ENCODE measurements around the gene USP36. TPM values are rescaled to one million over a fixed set of nuclear protein-coding genes. Genes with fewer than 3 reads are reported as not detected.
A peak's percentile ranks its signal among the peaks of the same experiment; 100 is the strongest.

Gene USP36
- total RNA-seq, 1 experiment from 2014 or later: 113 TPM

DNA sequence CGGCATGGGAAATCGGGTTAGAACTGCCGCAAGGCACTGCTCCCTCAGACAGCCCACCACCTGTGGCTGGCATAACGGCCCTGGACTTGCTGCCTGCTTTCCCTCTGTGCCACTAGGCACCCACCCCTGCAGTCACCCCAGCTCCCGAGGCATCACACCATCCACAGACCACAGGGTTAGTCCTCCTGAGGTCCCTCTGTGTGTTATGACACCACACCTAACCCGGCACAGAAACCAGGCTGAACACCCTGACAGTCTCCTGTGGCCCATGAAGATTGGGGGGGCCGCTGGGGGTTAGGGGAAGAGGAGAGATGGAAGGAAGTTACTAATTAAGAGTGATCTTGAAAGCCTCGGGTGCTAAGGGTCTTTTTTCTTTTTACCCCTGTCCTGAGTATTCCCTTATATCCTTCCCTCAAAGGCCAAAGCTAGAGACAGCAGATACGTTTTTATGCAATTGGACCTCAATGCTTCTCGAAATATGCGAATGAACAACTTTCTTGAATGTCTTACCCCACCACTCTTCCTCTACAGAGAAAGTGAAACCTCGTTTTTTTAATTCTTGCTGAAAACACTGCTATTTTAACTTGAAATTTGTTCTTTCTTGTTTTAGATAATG lies 65.5 kb downstream of the USP36 start:
- ATAC-seq: peak; percentile 79
- peak overlapping the region; percentile 19 to 33 for H3K4me3 ChIP-seq (ENCODE audit: low read depth in 2 of 2, low read length in 2 of 2)
- peaks cover 22% of the 10 kb centered on the region for H3K4me1 ChIP-seq (ENCODE audit: control insufficient read depth, insufficient read depth, low read length)
- H3K36me3 ChIP-seq (ENCODE audit: control insufficient read depth, insufficient read depth, low read length): no peaks in the 10 kb centered on the region
- peak overlapping the region; percentile 74 for H3K27ac ChIP-seq (ENCODE audit: low read length)
- BruUV-seq (replicated peaks): TSS peak; percentile 11
- ChIA-PET CTCF (no interaction called here), POLR2A (no interaction called here)
- in situ Hi-C loops (cut with HindIII; ENCODE audit: low pct_unique_long_range_greater_than_20kb, low sequenced_read_pairs) (no loop called here), intact Hi-C loops (cut with micrococcal nuclease; ENCODE audit: unreplicated experiment) (no loop called here)
- H3K27me3 ChIP-seq (ENCODE audit: control insufficient read depth, insufficient read depth, low read length): no peaks in the 10 kb centered on the region
- TF ChIP-seq, protein P1, sequence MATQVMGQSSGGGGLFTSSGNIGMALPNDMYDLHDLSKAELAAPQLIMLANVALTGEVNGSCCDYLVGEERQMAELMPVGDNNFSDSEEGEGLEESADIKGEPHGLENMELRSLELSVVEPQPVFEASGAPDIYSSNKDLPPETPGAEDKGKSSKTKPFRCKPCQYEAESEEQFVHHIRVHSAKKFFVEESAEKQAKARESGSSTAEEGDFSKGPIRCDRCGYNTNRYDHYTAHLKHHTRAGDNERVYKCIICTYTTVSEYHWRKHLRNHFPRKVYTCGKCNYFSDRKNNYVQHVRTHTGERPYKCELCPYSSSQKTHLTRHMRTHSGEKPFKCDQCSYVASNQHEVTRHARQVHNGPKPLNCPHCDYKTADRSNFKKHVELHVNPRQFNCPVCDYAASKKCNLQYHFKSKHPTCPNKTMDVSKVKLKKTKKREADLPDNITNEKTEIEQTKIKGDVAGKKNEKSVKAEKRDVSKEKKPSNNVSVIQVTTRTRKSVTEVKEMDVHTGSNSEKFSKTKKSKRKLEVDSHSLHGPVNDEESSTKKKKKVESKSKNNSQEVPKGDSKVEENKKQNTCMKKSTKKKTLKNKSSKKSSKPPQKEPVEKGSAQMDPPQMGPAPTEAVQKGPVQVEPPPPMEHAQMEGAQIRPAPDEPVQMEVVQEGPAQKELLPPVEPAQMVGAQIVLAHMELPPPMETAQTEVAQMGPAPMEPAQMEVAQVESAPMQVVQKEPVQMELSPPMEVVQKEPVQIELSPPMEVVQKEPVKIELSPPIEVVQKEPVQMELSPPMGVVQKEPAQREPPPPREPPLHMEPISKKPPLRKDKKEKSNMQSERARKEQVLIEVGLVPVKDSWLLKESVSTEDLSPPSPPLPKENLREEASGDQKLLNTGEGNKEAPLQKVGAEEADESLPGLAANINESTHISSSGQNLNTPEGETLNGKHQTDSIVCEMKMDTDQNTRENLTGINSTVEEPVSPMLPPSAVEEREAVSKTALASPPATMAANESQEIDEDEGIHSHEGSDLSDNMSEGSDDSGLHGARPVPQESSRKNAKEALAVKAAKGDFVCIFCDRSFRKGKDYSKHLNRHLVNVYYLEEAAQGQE (IDR thresholded peaks at IDR 0.05; ENCODE audit: insufficient read depth in 1 of 2, low read depth in 2 of 2, low read length in 1 of 2): no peak
- TF ChIP-seq TCF7L2 (IDR thresholded peaks at IDR 0.05; ENCODE audit: low read depth, low read length): no peak
- TF ChIP-seq SIN3A (IDR thresholded peaks at IDR 0.05; ENCODE audit: borderline replicate concordance, insufficient read depth, low read depth, low read length): no peak
- TF ChIP-seq POLR2AphosphoS5 (IDR thresholded peaks at IDR 0.05; ENCODE audit: low read depth, low read length): no peak
- TF ChIP-seq, protein P2, sequence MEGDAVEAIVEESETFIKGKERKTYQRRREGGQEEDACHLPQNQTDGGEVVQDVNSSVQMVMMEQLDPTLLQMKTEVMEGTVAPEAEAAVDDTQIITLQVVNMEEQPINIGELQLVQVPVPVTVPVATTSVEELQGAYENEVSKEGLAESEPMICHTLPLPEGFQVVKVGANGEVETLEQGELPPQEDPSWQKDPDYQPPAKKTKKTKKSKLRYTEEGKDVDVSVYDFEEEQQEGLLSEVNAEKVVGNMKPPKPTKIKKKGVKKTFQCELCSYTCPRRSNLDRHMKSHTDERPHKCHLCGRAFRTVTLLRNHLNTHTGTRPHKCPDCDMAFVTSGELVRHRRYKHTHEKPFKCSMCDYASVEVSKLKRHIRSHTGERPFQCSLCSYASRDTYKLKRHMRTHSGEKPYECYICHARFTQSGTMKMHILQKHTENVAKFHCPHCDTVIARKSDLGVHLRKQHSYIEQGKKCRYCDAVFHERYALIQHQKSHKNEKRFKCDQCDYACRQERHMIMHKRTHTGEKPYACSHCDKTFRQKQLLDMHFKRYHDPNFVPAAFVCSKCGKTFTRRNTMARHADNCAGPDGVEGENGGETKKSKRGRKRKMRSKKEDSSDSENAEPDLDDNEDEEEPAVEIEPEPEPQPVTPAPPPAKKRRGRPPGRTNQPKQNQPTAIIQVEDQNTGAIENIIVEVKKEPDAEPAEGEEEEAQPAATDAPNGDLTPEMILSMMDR (IDR thresholded peaks at IDR 0.05): no peak
- no peak for DNase-seq (ENCODE audit: low read depth, low spot score)
- no peaks in the 10 kb centered on the region for H3K9me3 ChIP-seq (ENCODE audit: control insufficient read depth, insufficient read depth, low read depth, low read length)

DNA sequence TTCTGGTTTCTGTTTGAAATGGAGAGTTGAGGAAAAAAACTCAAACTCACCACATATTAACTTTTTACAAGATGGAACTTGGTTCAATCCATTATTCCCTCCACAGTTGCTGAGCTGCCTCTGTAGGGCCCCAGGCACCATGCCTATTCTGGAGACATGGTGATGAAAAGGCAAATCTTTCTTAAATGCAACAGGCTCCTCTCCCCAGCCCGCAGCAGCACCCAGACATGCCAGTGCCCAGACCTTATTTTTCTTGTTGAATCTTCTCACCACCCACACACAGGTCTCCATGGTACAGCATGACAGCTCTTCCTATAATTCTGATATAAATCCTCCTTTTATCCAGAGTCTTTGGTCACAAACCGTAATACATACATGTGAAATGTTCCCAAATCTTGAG lies 66.2 kb downstream of the USP36 start:
- ATAC-seq (peak; percentile 49), DNase-seq (ENCODE audit: low read depth, low spot score) (no peak)
- TF ChIP-seq, protein P1 (IDR thresholded peaks at IDR 0.05; ENCODE audit: insufficient read depth in 1 of 2, low read depth in 2 of 2, low read length in 1 of 2): no peak
- TF ChIP-seq TCF7L2 (IDR thresholded peaks at IDR 0.05; ENCODE audit: low read depth, low read length) (no peak), POLR2AphosphoS5 (IDR thresholded peaks at IDR 0.05; ENCODE audit: low read depth, low read length) (no peak), SIN3A (IDR thresholded peaks at IDR 0.05; ENCODE audit: borderline replicate concordance, insufficient read depth, low read depth, low read length) (no peak)
- TF ChIP-seq, protein P2 (IDR thresholded peaks at IDR 0.05): no peak
- no peaks in the 10 kb centered on the region for H3K27me3 ChIP-seq (ENCODE audit: control insufficient read depth, insufficient read depth, low read length)
- H3K4me3 ChIP-seq (ENCODE audit: low read depth in 2 of 2, low read length in 2 of 2): no peak overlapping the region
- BruUV-seq (replicated peaks): no TSS peak
- no peaks in the 10 kb centered on the region for H3K9me3 ChIP-seq (ENCODE audit: control insufficient read depth, insufficient read depth, low read depth, low read length)
- no peaks in the 10 kb centered on the region for H3K36me3 ChIP-seq (ENCODE audit: control insufficient read depth, insufficient read depth, low read length)
- CTCF ChIA-PET: no interaction called here
- intact Hi-C loops (cut with micrococcal nuclease; ENCODE audit: unreplicated experiment): no loop called here
- H3K4me1 ChIP-seq (ENCODE audit: control insufficient read depth, insufficient read depth, low read length): peaks cover 16% of the 10 kb centered on the region
- in situ Hi-C loops (cut with HindIII; ENCODE audit: low pct_unique_long_range_greater_than_20kb, low sequenced_read_pairs): no loop called here
- POLR2A ChIA-PET: interaction anchor here (0.5 kb wide), 1 partner anchor 19 kb away, joined by 10 read pairs; no protein-coding TSS in a partner anchor
- peak overlapping the region; percentile 74 for H3K27ac ChIP-seq (ENCODE audit: low read length)
